Neural cell (in vitro differentiated cells): ENCODE measurements around the gene TTC17. TPM values are rescaled to one million over a fixed set of nuclear protein-coding genes. Genes with fewer than 3 reads are reported as not detected.

Source experiments
- H2AFZ ChIP-seq: fragments of 200-600, 300-800 bp; sonication (generic), shearing (Covaris generic); 2 replicates; pipeline ENCODE4 v1.6.0; 2014; ENCODE audit warnings: low read depth, mild to moderate bottlenecking, antibody characterized with exemption, low read length, moderate library complexity
- H3F3A ChIP-seq: fragments of 200-600 bp; shearing (Covaris generic); 2 replicates; pipeline ENCODE4 v1.6.1; 2016; ENCODE audit warnings: mild to moderate bottlenecking, moderate library complexity, mixed read lengths, antibody characterized with exemption, low read length; ENCODE audit not compliant: insufficient read depth, poor library complexity, severe bottlenecking
- H3K27ac ChIP-seq: fragments of 200-600, 300-800 bp; sonication (generic), shearing (Covaris generic); 2 replicates; pipeline ENCODE4 v1.5.1; 2014; ENCODE audit warnings: mild to moderate bottlenecking, low read length, moderate library complexity
- H3K27me3 ChIP-seq: fragments of 300-800, 200-600 bp; sonication (generic), shearing (Covaris generic); 2 replicates; pipeline ENCODE4 v1.6.0; 2014; ENCODE audit warnings: mild to moderate bottlenecking, low read depth, low read length, moderate library complexity; ENCODE audit not compliant: insufficient read depth
- H3K36me3 ChIP-seq: fragments of 300-800, 200-600 bp; sonication (generic), shearing (Covaris generic); 2 replicates; pipeline ENCODE4 v1.5.1; 2014; ENCODE audit warnings: mild to moderate bottlenecking, antibody characterized with exemption, low read length, moderate library complexity; ENCODE audit not compliant: insufficient read depth
- H3K4me2 ChIP-seq: fragments of 300-800, 200-600 bp; sonication (generic), shearing (Covaris generic); 2 replicates; pipeline ENCODE4 v1.6.0; 2014; ENCODE audit warnings: mild to moderate bottlenecking, low read length
- H3K4me3 ChIP-seq: fragments of 300-800, 200-600 bp; sonication (generic), shearing (Covaris generic); 2 replicates; pipeline ENCODE4 v1.5.1; 2014; ENCODE audit warnings: mild to moderate bottlenecking, low read length, moderate library complexity
- H3K79me2 ChIP-seq: fragments of 200-600 bp; shearing (Covaris generic); replicated peaks from 2 replicates; pipeline ENCODE4 v1.6.0; 2014; ENCODE audit warnings: mild to moderate bottlenecking, low read length, moderate library complexity; ENCODE audit not compliant: insufficient read depth
- H3K9ac ChIP-seq: fragments of 300-800, 200-600 bp; sonication (generic), shearing (Covaris generic); 2 replicates; pipeline ENCODE4 v1.6.1; 2016; ENCODE audit warnings: mild to moderate bottlenecking, low read length, mixed read lengths
- H3K9me2 ChIP-seq: fragments of 200-600 bp; shearing (Covaris generic); 2 replicates; pipeline ENCODE4 v1.6.1; 2016; ENCODE audit warnings: mild to moderate bottlenecking, low read length, mixed read lengths; ENCODE audit not compliant: insufficient read depth
- H3K9me3 ChIP-seq: fragments of 200-600, 300-800 bp; sonication (generic), shearing (Covaris generic); 2 replicates; pipeline ENCODE4 v1.6.1; 2016; ENCODE audit warnings: mild to moderate bottlenecking, mixed run types, low read length, moderate library complexity, mixed read lengths
- H4K20me1 ChIP-seq: fragments of 200-600 bp; shearing (Covaris generic); 2 replicates; pipeline ENCODE4 v1.6.1; 2016; ENCODE audit warnings: mild to moderate bottlenecking, mixed run types; ENCODE audit not compliant: insufficient read depth
- EP300 ChIP-seq: fragments of 450-650 bp; conservative IDR thresholded peaks from 2 replicates; pipeline ENCODE4 v1.6.1; 2014; ENCODE audit warnings: antibody characterized with exemption, mild to moderate bottlenecking, moderate library complexity; ENCODE audit not compliant: poor library complexity, severe bottlenecking
- EZH2 ChIP-seq: fragments of 200-600, 300-800 bp; shearing (Covaris generic), sonication (generic); IDR thresholded peaks from 2 replicates; pipeline ENCODE4 v1.6.1; 2014; ENCODE audit warnings: antibody characterized with exemption, low read length, borderline replicate concordance, mild to moderate bottlenecking; ENCODE audit not compliant: insufficient read depth, poor library complexity, severe bottlenecking
- MXI1 ChIP-seq: fragments of 450-650 bp; conservative IDR thresholded peaks from 2 replicates; pipeline ENCODE4 v1.6.1; 2014; ENCODE audit warnings: antibody characterized with exemption, mild to moderate bottlenecking; ENCODE audit not compliant: poor library complexity, severe bottlenecking
- POLR2AphosphoS5 ChIP-seq: IDR thresholded peaks from 2 replicates; pipeline ENCODE4 v1.6.1; 2012
- RAD21 ChIP-seq: fragments of 450-650 bp; conservative IDR thresholded peaks from 2 replicates; pipeline ENCODE4 v1.6.1; 2014; ENCODE audit warnings: antibody characterized with exemption, mild to moderate bottlenecking, moderate library complexity
- SMC3 ChIP-seq: fragments of 450-650 bp; conservative IDR thresholded peaks from 2 replicates; pipeline ENCODE4 v1.6.1; 2014; ENCODE audit warnings: antibody characterized with exemption, mild to moderate bottlenecking, moderate library complexity; ENCODE audit not compliant: poor library complexity
- TAF1 ChIP-seq: IDR thresholded peaks from 2 replicates; pipeline ENCODE4 v1.6.1; 2012; ENCODE audit warnings: low read depth
- polyA plus RNA-seq: library from polyadenylated mRNA; depleted of rRNA; stranded (reverse); fragments of >200 nt; gene quantifications from 2 replicates; pipeline ENCODE4 v1.2.3, GENCODE V29; 2014
- TF ChIP-seq, protein P1 (sequence below): fragments of 450-650 bp; IDR thresholded peaks from 2 replicates; pipeline ENCODE4 v1.5.1; 2014; ENCODE audit warnings: antibody characterized with exemption, mild to moderate bottlenecking, moderate library complexity; ENCODE audit not compliant: poor library complexity, severe bottlenecking
- TF ChIP-seq, protein P2 (sequence below): IDR thresholded peaks from 2 replicates; pipeline ENCODE4 v1.6.1; 2012; ENCODE audit warnings: borderline replicate concordance

Gene TTC17
- polyA plus RNA-seq, 1 donor from 2014 or later, result 122 TPM

DNA sequence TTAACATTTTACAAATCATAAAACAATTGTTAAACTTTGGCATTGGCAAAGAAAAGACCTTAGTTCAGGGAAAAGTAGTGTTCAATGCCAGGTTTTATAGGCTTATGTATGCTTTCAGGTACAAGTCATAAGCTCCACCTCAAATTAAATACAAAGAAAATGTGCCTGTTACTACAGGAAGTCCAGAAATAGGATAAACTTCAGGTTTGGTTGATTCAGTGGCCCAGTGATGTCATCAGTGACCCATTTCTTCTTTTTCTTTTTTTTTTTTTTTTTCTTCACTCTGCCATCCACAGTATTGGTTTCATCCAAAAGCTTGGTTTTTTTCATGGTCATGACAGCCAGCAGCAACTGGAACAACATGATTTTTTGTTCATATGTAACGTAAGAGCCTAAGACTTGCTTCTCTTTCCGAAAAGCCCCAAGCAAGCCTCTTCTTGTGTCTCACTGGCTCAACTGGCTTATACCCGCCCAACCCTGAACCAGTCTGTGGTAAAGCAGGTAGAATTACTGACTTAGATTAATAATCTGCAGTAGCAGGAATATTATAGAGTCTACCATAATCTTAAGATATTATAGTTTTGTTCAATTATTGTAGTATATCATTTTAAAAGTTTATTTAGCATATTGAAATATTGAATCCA is 46.2 kb downstream of the TTC17 start:
- H3K27me3 ChIP-seq, result no peaks in the 10 kb centered on the region
- H4K20me1 ChIP-seq, result no peaks in the 10 kb centered on the region
- no peaks in the 10 kb centered on the region for H3K9me3 ChIP-seq
- TF ChIP-seq EZH2 (no peak), EP300 (no peak), SMC3 (no peak), POLR2AphosphoS5 (no peak)
- TF ChIP-seq, protein P1, sequence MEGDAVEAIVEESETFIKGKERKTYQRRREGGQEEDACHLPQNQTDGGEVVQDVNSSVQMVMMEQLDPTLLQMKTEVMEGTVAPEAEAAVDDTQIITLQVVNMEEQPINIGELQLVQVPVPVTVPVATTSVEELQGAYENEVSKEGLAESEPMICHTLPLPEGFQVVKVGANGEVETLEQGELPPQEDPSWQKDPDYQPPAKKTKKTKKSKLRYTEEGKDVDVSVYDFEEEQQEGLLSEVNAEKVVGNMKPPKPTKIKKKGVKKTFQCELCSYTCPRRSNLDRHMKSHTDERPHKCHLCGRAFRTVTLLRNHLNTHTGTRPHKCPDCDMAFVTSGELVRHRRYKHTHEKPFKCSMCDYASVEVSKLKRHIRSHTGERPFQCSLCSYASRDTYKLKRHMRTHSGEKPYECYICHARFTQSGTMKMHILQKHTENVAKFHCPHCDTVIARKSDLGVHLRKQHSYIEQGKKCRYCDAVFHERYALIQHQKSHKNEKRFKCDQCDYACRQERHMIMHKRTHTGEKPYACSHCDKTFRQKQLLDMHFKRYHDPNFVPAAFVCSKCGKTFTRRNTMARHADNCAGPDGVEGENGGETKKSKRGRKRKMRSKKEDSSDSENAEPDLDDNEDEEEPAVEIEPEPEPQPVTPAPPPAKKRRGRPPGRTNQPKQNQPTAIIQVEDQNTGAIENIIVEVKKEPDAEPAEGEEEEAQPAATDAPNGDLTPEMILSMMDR, result no peak
- no peak overlapping the region for H3K27ac ChIP-seq
- H3K9ac ChIP-seq, result no peak overlapping the region
- no peak overlapping the region for H3K4me2 ChIP-seq
- peaks cover 9% of the 10 kb centered on the region for H3K36me3 ChIP-seq
- H3K4me3 ChIP-seq, result no peak overlapping the region
- no peaks in the 10 kb centered on the region for H3K9me2 ChIP-seq
- no peak overlapping the region for H2AFZ ChIP-seq
- H3F3A ChIP-seq, result no peaks in the 10 kb centered on the region
- H3K79me2 ChIP-seq, result no peaks in the 10 kb centered on the region

DNA sequence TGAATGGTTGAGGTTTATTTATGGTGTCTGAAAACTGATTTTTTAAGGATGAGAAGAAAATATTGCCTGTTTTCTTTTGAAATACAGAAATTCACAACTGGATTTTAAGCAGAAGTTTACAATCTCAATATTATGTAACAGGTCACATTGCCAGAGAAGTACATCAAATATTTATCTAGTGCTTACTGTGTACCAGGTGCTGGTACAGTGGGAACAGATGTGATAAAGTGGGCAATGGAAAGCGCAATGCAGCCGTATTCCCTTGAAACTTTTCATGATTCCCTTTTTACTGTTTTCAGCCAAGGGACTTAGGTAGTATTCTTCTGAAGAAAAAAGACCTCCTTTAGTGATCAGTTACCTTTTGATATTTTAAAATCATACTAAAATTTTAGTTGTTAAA is 49.6 kb downstream of the TTC17 start:
- TF ChIP-seq EP300, result no peak
- TF ChIP-seq EZH2, result no peak
- TF ChIP-seq RAD21, result no peak
- TF ChIP-seq, protein P2, sequence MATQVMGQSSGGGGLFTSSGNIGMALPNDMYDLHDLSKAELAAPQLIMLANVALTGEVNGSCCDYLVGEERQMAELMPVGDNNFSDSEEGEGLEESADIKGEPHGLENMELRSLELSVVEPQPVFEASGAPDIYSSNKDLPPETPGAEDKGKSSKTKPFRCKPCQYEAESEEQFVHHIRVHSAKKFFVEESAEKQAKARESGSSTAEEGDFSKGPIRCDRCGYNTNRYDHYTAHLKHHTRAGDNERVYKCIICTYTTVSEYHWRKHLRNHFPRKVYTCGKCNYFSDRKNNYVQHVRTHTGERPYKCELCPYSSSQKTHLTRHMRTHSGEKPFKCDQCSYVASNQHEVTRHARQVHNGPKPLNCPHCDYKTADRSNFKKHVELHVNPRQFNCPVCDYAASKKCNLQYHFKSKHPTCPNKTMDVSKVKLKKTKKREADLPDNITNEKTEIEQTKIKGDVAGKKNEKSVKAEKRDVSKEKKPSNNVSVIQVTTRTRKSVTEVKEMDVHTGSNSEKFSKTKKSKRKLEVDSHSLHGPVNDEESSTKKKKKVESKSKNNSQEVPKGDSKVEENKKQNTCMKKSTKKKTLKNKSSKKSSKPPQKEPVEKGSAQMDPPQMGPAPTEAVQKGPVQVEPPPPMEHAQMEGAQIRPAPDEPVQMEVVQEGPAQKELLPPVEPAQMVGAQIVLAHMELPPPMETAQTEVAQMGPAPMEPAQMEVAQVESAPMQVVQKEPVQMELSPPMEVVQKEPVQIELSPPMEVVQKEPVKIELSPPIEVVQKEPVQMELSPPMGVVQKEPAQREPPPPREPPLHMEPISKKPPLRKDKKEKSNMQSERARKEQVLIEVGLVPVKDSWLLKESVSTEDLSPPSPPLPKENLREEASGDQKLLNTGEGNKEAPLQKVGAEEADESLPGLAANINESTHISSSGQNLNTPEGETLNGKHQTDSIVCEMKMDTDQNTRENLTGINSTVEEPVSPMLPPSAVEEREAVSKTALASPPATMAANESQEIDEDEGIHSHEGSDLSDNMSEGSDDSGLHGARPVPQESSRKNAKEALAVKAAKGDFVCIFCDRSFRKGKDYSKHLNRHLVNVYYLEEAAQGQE, result no peak
- no peak for TF ChIP-seq MXI1
- no peak for TF ChIP-seq TAF1
- TF ChIP-seq, protein P1, result no peak
- no peak for TF ChIP-seq SMC3
- TF ChIP-seq POLR2AphosphoS5, result no peak
- H3K9me3 ChIP-seq, result no peaks in the 10 kb centered on the region
- H3K9ac ChIP-seq, result no peak overlapping the region
- no peaks in the 10 kb centered on the region for H3K9me2 ChIP-seq
- no peak overlapping the region for H3K4me2 ChIP-seq
- H3K36me3 ChIP-seq, result peaks cover 7% of the 10 kb centered on the region
- no peaks in the 10 kb centered on the region for H3F3A ChIP-seq
- H3K27me3 ChIP-seq, result no peaks in the 10 kb centered on the region
- H3K4me3 ChIP-seq, result no peak overlapping the region
- H3K79me2 ChIP-seq, result no peaks in the 10 kb centered on the region
- H2AFZ ChIP-seq, result no peak overlapping the region
- no peaks in the 10 kb centered on the region for H4K20me1 ChIP-seq
- H3K27ac ChIP-seq, result no peak overlapping the region
